Body of pancreas (tissue), 4 donors: ENCODE data around the gene ADD1.

Experiments
- POLR2A ChIP-seq, 3 donors: fragments of 450-650 bp; IDR thresholded peaks; one replicate each; pipeline ENCODE4 v1.6.1; 2016; ENCODE audit warnings: antibody characterized with exemption in 3 of 3, mild to moderate bottlenecking in 2 of 3
- TF ChIP-seq, protein P1 (sequence below), 7 experiments: fragments of 450-650 bp in 4 of 7; fragments of 200-600 bp in 3 of 7; sonication (generic) in 3 of 7; IDR thresholded peaks; one replicate each; pipeline ENCODE4 v1.5.1; 2016 to 2019; ENCODE audit warnings: antibody characterized with exemption in 7 of 7

DNA sequence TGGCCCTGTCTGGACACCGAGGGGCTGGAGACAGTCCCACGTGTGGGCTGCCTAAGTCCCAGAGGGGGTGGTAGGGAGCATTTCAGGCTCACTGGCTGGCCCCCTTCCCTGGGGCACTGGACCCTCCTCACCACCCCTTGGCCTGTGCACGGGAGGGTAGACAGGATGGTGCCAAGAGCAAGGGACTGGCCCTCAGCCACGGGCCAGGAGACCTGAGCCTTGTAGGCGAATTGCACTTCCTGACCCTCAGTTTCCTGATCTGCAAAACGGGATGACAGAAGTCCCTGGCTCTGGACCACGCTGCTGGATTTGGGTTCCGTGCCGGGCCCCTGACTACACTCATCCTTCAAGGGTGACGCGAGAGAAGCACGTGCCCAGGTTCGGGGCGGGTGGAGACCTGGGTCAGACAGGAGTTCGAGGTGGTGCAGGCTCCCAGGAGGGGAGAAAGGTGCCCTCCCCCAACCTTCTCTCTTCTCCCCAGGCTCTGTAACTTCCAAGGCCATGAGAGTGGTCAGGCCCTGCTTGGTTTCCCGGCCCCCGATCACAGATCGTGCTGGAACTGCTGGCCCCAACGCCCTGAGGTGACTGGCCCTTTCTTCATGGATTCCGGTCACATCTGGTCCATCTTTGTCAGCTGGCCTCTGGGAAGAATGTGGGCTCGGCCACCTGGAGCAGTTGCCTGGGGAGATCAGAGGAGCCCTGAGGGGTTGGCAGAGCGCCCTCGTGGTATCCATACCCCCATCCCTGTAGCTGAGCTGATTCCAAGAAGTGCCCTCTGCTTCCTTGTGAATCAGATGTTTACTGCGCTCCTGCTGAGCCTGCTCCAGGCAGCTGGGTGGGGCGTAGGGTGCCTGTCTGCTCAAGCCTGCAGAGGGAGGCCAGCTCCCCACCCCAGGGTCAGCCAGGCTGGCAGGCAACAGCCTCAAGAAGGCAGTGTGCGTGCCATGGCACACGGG, 47.5 kb upstream of the ADD1 start:
- TF ChIP-seq POLR2A (IDR thresholded peaks at IDR 0.05): peak; percentile 11 to 55 (median 35)
- TF ChIP-seq, protein P1, sequence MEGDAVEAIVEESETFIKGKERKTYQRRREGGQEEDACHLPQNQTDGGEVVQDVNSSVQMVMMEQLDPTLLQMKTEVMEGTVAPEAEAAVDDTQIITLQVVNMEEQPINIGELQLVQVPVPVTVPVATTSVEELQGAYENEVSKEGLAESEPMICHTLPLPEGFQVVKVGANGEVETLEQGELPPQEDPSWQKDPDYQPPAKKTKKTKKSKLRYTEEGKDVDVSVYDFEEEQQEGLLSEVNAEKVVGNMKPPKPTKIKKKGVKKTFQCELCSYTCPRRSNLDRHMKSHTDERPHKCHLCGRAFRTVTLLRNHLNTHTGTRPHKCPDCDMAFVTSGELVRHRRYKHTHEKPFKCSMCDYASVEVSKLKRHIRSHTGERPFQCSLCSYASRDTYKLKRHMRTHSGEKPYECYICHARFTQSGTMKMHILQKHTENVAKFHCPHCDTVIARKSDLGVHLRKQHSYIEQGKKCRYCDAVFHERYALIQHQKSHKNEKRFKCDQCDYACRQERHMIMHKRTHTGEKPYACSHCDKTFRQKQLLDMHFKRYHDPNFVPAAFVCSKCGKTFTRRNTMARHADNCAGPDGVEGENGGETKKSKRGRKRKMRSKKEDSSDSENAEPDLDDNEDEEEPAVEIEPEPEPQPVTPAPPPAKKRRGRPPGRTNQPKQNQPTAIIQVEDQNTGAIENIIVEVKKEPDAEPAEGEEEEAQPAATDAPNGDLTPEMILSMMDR (IDR thresholded peaks at IDR 0.05): peak in 4 of 7 experiments; percentile 10 to 32 (median 18)
